AG10803 (cell line): ENCODE measurements around the gene LHB.

ENCODE experiments used
- DNase-seq: peaks from one replicate; pipeline ENCODE4 v3.0.0; 2010; ENCODE audit warnings: low read depth
- H3K4me3 ChIP-seq: 2 replicates; pipeline ENCODE4 v1.5.1; 2011; ENCODE audit warnings: mild to moderate bottlenecking, low read length, control low read depth
- TF ChIP-seq, protein P1 (sequence below): conservative IDR thresholded peaks from 2 replicates; pipeline ENCODE4 v1.5.1; 2011; ENCODE audit warnings: mild to moderate bottlenecking, low read length, control low read depth, inconsistent platforms

LHB gene

DNA sequence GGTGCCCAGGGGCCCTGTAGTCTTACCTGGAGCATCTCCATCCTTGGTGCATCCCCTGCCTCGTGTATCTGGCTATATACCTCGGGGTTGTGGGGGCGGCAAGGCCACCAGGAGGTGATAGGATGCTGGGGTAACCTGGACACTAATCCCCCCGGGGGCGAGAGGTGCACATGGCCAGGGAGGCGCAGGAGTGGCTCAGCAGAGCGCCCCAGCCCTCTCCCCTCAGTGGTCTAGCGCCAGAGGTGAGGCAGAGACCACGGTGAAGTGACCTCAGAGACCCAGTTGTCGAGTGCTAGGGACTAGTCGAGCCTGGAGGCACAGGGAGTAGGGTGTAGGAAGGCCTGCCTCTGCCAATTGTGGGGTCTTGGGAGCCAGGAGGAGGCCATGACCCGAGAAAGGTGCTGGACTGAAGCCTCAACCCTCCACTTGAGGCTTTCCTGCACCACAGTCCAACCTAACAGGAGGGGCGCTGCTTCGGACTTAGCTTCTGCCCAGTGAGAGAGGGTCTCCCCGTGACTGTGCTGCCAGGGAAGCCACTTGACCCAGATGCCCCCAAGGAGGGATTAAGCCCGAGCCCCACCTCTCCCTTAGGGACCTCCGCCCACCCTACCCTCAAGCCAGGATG is at the start of gene LHB:
Gene LHB (minus strand): TSS at position 51 of the 625 bp plus-strand sequence. CDS start 10 bp downstream, at position 41.
- DNase-seq = no peak
- TF ChIP-seq, protein P1, sequence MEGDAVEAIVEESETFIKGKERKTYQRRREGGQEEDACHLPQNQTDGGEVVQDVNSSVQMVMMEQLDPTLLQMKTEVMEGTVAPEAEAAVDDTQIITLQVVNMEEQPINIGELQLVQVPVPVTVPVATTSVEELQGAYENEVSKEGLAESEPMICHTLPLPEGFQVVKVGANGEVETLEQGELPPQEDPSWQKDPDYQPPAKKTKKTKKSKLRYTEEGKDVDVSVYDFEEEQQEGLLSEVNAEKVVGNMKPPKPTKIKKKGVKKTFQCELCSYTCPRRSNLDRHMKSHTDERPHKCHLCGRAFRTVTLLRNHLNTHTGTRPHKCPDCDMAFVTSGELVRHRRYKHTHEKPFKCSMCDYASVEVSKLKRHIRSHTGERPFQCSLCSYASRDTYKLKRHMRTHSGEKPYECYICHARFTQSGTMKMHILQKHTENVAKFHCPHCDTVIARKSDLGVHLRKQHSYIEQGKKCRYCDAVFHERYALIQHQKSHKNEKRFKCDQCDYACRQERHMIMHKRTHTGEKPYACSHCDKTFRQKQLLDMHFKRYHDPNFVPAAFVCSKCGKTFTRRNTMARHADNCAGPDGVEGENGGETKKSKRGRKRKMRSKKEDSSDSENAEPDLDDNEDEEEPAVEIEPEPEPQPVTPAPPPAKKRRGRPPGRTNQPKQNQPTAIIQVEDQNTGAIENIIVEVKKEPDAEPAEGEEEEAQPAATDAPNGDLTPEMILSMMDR = no peak
- peak within 1 kb of the TSS; percentile 47 for H3K4me3 ChIP-seq

DNA sequence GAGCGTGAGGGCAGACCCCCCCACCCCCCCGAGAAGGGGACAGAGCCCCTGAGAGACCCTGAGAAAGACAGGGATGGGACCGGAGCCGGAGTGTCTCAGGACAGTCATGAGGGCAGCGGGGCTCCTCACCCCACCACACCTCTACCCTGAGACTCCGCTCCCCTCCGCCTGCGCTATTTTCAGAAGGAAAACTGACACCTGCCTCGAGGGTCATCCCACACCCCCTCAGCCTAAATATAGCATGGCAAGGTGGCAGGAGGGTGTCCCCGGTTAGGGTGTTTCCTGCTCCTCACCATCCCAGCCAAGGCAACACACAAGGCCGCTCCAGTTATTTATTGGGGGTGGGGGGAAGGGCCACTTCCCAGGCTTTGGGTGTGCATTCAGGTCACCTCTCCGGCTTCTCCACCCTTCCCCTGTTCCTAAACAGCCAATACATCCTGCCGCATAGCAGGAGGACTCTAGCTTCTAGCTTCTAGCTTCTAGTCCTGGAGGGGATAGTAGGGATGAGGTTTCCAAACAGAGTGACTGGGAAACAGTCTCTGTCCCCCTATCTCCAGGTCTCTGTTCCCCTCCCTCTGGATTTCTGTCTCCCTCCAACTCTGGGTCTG is 49.1 kb upstream of the LHB start:
- no peak overlapping the region for H3K4me3 ChIP-seq

GRCh38 chr19:49064768-49065611 is 48.1 kb upstream of the LHB start, which contains the start of gene NTF4:
TSS of gene NTF4 (minus strand) at chr19:49064818. CDS start at chr19:49061997, 2,821 bp downstream.
- H3K4me3 ChIP-seq = peak within 1 kb of the TSS; percentile 29
- TF ChIP-seq, protein P1 = no peak
- DNase-seq = no peak

More for the DNA sequence above, 49.1 kb upstream of the LHB start:
- TF ChIP-seq, protein P1 = no peak
- no peak for DNase-seq

DNA sequence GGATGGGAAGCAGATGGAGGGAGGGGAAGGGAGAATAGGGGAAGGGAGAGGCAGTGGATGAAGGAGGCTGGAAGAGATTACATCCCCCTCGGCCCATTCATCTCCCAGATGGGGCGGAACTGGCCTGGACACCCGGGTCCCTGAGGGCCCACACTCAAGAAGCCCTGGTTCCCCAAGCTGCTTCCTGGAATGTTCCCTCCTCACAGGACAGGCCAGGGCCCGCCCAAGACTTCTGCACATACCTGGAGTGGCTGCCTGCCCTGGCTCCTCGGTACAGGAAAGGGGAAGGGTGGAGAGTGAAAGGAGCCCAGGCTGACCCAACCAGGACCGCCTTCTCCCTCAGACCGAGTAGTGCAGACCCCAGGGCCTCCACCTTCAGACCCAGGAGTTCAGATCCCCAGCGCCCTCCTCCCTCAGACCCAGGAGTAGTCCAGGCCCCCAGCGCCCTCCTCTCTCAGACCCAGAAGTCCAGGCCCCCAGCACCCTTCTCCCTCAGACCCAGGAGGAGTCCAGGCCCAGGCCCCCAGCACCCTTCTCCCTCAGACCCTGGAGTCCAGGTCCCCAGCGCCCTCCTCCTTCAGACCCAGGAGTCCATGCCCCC is 47.2 kb upstream of the LHB start:
- peak overlapping the region; percentile 29 for H3K4me3 ChIP-seq

GRCh38 chr19:49061445-49061844 is 44.6 kb upstream of the LHB start:
- TF ChIP-seq, protein P1 = no peak
- H3K4me3 ChIP-seq = no peak overlapping the region
- no peak for DNase-seq

More for the DNA sequence above, 47.2 kb upstream of the LHB start:
- TF ChIP-seq, protein P1 = no peak
- no peak for DNase-seq

- TF ChIP-seq, protein P1 = no peak
- no peak overlapping the region for H3K4me3 ChIP-seq
- DNase-seq = no peak
Observed at GRCh38 chr19:49061000-49061399, 44.1 kb upstream of the LHB start.
